Activated CD8-positive, alpha-beta memory T cell treated with anti-CD3 and anti-CD28 coated beads for 4 hours (primary cell): ENCODE data around the gene LNX2.

Experiments used
- DNase-seq, 2 donors: peaks; one replicate each; pipeline ENCODE4 v3.0.0-alpha.2; 2020; ENCODE audit warnings: low read depth in 2 of 2

Gene LNX2

GRCh38 chr13:27562457-27562856 is 57.9 kb downstream of the LNX2 start:
- no peak for DNase-seq

GRCh38 chr13:27559719-27560118 is 60.6 kb downstream of the LNX2 start:
- no peak for DNase-seq

GRCh38 chr13:27556109-27556508 is 64.2 kb downstream of the LNX2 start:
- no peak for DNase-seq

- no peak for DNase-seq
Measured at GRCh38 chr13:27551562-27551961, 68.8 kb downstream of the LNX2 start.

- DNase-seq, result no peak
Measured at GRCh38 chr13:27549406-27549981, 70.8 kb downstream of the LNX2 start.

- DNase-seq, result no peak
Measured at GRCh38 chr13:27542220-27542619, 78.1 kb downstream of the LNX2 start.

GRCh38 chr13:27541386-27541785 is 78.9 kb downstream of the LNX2 start:
- no peak for DNase-seq

- DNase-seq, result no peak
Measured at GRCh38 chr13:27536361-27537101, 83.8 kb downstream of the LNX2 start.

GRCh38 chr13:27535546-27535945 is 84.8 kb downstream of the LNX2 start:
- no peak for DNase-seq

GRCh38 chr13:27534981-27535380 is 85.3 kb downstream of the LNX2 start:
- DNase-seq, result no peak

- no peak for DNase-seq
Measured at GRCh38 chr13:27534108-27534980, 86.0 kb downstream of the LNX2 start.

GRCh38 chr13:27533155-27533643 is 87.1 kb downstream of the LNX2 start:
- DNase-seq, result no peak

- no peak for DNase-seq
Measured at GRCh38 chr13:27528908-27529307, 91.4 kb downstream of the LNX2 start.

GRCh38 chr13:27526516-27526915 is 93.8 kb downstream of the LNX2 start:
- DNase-seq, result no peak

- no peak for DNase-seq
Measured at GRCh38 chr13:27524981-27525975, 95.1 kb downstream of the LNX2 start.

- no peak for DNase-seq
Measured at GRCh38 chr13:27523346-27524073, 96.8 kb downstream of the LNX2 start.

GRCh38 chr13:27522847-27523246 is 97.5 kb downstream of the LNX2 start:
- no peak for DNase-seq

- no peak for DNase-seq
Measured at GRCh38 chr13:27516103-27516502, 104.2 kb downstream of the LNX2 start.

GRCh38 chr13:27510082-27510481 is 110.2 kb downstream of the LNX2 start:
- no peak for DNase-seq

GRCh38 chr13:27508802-27509201 is 111.5 kb downstream of the LNX2 start:
- no peak for DNase-seq

- no peak for DNase-seq
Measured at GRCh38 chr13:27505792-27506191, 114.5 kb downstream of the LNX2 start.
